Kidney capillary endothelial cell (primary cell): ENCODE results near the gene NIM1K.
"Not testable (repeated sequence)": the region's sequence is repeated elsewhere in the genome, so short reads cannot be mapped to it uniquely, and the experiment has no call there.

ENCODE experiments used
- DNase-seq: peaks from one replicate; pipeline ENCODE4 v3.0.0-alpha.2; 2018; ENCODE audit warnings: low spot score

The NIM1K gene

DNA sequence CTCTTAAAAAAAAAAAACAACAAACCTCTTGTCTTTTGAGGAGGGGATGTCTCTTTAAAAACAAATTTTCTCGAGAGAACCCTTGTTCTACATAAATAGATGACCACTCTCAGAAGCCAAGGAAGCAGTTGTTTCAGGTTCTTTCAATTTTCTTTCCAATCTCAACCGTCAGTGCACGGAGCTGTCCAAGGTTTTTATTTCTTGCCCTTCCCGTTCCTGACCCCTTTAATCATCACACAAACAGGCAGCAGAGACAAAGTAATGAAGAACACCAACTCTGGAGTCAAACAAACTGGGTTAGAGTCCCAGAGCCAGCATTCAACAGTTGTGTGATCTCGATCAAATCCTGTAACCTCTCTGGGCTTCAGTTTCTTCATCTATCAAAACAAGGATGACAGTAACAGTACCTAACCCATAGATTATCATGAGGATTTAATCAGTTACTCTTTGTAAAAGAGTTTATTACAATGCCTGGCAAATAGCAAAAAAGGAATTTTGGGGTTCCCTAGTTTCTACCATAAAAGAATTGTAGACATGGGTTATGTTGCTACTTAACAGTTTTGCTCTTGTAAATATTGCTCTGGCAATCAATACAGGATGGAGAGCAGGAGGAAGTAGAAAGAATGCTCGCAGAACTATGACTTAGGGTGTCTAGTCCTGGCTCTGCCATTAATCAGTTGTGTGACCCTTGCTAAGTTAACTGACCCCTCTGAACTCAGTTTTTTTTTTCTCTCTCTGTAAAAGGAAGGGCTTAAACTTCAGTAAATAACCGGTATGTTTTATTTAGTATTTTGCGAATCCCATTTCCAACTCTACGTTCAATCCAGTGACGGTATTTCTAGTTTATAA, 1.0 kb upstream of the NIM1K start:
- no peak for DNase-seq

DNA sequence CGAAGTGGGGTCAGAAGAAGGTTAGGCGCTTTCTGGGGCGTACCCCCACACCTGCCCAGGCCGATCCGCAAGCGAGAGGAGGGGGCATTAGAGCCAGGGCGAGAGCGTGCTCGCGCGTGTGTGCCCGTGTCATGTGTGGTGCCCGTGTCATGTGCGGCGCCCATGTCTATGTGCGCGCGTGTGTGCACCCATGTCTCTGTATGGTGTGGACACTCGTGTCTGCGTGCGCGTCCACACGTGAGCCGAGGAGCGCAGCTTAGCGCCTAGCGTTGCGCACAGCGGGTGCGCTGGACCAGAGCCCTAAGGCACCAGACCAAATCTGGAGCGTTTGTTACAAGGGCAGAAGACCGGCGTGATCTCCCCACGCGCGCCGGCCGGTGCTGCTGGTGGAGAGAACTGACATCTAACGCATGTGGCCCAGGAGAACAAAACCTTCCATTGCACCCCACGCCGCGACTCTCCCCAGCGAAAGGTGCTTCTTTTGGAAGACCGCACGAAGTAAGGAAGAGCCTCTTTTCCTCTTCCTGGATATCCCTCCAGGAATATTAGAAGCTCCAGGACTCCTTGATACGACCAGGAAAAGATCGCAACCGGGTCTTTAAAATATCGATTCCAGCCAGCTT, 644 bp downstream of the NIM1K start:
- DNase-seq: no peak

DNA sequence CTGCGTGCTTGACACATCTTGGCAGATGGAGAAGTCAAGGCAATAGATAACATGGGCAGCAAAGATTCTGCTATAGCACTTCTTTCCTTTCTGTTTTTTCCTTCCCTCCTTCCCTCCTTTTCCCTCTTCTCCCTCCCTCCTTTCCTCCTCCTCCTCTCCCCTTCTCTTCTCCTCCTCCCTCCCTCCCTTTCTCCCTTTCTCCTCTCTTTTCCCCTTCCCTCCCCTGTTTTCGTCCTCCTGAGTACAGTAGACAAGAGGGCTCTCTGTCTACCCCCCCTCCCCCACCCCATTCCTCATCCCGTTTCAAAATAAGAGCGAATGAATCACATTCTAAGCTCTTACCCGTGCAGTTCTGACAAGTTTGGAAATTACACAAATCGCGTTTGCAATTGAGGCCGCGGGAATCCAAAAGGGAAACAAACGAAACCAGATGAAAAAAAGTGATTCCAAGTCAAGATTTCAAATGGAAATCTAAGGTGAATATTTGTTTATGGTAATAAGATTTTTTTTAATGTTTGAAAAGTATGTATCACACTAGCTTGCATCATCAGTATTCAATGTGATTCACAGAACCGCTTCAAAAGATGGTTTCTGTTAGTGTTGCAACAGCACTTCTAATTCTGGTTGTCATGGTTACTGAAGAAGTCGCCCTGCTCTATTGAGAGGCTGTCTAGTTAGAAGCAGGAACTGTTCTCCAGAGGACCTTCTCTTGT, 1.3 kb downstream of the NIM1K start:
- peak; percentile 50 for DNase-seq

DNA sequence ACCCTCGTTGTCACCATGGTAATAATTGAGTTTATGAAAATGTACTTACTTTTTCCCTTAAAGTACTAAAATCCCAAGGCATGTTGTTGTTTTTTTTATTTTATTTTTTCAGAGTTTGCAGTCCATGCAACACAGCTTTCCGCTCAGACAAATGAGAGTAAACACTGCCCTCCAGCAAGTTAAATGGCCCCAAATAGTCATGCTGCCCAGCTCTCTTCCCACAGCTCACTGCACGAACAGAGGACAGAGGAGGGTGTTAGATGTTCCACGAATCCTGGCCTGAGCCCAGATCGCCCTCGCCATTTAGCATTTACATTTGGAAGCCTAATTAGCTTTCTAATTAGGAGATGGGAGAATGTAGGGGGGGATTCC, 1.9 kb downstream of the NIM1K start:
- DNase-seq: no peak

DNA sequence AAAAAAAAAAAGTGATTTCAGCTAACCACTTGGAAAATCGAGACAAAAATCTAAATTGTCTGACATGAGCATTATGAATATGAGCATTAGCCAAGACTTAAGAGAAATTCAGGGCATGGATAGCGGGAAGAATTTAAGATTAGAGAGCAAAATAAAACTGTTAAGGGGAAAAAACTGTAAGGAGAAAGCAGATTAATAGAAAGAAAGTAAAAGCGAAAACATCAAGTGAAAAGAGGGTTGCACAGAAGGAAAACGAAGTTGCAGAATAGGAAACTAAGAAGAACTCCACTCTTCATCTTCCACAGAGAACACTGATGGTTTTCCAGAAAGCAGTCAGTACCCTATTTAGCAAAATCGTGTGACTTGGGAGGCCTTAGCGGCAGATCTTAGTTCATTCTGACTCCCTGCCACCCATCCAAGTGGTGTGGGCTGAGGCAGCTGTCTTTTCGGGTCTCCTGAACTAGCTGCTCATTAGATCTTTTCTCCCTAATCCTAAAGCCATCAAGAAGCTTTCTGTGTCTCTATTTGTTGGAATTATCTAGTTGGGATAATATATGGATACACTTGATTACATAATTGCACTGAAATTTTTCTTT, 3.7 kb downstream of the NIM1K start:
- no peak for DNase-seq

DNA sequence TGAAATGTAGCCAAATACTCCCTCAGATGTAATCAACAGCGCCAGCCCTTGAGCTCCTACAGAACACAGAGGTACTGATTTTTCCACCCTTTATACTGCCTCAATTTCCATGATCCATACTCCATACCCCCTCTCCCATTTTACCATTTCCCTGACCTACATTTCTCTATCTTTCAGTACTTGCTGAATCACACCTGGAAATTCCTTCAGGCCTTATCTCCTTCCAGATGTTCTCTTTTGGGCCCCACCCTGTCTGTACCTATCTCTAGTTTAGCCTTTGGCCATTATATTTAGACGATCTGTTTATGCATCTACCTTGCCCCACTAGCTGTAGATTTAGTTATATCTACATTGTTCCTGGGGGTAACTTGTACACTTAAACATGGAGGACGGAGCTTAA, 5.5 kb downstream of the NIM1K start:
- no peak for DNase-seq

DNA sequence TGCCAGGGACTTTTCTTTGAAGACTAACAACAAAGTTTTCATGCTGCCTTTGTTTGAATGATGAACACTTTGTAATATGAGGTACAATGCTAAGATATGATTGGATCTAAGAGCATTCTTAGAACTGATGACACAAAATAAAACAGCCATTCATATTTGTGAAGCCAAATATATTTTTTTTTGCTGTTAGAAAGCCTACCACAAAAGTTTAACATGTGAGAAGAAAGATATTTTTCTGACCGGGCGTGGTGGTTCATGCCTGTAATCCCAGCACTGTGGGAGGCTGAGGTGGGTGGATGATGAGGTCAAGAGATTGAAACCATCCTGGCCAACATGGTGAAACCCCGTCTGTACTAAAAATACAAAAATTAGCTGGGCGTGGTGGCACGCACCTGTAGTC, 9.4 kb downstream of the NIM1K start:
- not testable (repeated sequence) for DNase-seq

DNA sequence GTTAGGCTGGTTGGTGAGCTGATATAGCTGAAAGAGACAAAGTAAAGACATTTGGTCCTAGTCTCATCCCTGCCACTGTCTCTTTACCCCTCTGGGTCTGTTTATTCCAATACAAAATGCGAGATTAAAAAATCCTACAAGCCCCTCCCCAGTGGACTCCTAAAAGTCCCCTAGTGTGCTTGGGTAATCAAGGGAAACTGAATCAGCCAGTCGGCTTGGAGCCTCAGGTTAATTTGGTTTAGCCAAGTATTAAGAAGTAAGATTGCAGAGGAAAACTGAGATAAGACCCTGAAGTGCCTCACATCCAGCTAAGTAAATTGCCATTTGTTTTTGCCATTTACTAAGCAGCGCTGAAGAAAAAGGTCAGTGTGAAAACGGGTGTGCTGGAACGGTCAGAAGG, 10.4 kb downstream of the NIM1K start:
- no peak for DNase-seq

DNA sequence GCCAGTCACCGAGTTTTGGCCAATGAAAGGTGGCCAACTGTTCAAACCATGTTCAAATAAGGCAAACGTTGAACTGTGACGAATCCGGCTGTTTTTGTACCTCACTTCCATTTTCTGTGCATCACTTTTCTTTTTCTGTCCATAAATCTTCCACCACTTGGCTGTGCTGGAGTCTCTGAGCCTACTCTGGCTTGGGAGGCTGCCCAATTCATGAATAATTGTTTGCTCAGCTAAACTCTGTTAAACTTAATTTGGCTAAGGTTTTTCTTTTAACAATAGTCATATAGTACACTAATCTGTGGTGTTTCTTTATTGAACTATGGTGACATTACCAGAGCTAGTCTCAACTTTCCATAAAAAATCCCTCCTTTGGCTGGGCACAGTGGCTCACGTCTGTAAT, 11.3 kb downstream of the NIM1K start:
- no peak for DNase-seq

DNA sequence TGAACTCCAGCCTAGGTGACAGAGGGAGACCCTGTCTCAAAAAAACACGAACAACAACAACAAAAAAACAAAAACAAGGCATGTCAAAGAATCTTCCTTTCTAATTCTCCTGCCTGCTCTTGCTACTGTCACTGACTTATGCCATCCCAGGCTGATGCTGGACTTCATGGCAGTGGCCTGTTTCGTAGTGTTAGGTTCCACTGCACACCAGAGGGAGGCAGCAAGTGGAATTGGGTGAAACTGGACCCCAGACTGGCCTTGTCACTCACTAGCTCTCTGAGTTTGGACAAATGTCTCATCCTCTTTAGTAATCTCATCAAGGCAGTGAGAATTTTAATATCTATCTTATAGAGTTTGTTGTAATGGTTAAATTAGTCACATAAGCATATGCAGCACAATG, 12.9 kb downstream of the NIM1K start:
- DNase-seq: no peak

DNA sequence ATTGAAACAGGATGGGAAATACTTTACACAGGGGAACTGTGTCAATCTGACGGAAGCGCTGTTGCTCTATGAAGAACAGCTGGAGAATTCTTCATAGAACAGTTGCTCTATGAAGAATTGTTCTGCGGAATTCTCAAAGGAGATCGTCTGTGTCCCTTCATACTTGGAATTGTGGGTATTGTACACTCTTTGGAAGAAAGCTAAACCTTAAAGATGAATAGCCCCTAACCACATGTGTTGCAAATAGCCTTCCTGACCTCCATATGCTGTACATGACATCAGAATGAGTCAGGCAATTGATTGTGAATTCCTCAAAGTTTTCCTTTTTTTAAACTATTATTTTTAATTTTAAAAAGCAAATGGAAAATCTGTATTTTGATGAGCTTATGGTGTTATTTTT, 15.6 kb downstream of the NIM1K start:
- DNase-seq: no peak

DNA sequence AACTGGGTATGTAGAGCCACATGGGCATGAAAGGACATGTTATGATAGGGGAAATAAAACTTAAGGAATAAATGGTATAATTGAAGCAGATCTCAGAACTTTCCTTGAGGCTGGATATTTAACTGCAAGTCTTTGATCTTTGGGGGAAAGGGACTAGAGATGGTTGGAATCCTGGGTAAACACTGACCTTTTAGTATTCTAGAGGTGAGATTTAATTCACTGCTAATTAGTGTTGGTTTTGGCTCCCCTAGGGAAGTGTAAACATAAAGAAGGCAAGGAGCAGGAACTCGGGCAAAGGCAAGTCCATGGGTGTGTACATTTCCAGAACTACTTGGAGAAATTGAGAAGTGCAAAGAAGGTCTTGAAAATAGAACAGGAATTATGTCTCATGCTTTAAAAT, 16.6 kb downstream of the NIM1K start:
- no peak for DNase-seq

DNA sequence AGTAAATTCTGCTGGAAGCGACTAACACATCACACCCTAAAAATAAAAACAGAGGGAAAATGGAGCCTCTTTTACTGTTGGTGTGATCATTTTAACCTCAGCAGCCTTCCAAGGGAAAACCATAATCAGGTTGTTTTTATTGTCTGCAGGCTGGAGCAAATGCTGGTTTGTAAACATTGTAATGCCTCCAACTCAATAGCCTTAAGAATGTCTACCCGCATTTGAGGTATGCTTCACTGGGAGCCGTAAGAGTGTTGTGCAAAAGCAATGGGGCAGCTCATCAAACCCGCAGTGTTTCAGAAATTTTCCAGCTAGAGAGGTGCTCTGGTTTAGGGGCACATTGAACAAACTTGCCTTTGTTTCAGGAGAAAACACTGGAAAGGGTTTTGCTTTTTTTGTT, 17.0 kb downstream of the NIM1K start:
- no peak for DNase-seq

DNA sequence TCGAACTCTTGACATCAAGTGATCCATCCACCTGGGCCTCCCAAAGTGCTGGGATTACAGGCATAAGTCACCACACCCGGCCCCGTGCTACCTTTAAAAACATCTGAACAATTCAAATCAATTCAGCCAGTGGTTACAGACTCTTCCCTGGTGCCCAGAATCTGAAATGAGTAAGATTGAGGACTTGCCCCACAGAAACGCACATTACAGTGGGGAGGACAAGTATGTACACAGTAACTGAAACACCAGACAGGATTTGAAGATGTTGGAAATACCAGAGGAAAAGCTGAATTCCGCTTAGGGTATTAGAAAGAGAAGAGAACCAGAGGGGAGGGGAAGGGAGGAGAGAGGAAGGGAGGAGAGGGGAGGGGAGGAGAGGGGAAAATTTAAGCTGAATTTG, 17.8 kb downstream of the NIM1K start:
- DNase-seq: no peak

DNA sequence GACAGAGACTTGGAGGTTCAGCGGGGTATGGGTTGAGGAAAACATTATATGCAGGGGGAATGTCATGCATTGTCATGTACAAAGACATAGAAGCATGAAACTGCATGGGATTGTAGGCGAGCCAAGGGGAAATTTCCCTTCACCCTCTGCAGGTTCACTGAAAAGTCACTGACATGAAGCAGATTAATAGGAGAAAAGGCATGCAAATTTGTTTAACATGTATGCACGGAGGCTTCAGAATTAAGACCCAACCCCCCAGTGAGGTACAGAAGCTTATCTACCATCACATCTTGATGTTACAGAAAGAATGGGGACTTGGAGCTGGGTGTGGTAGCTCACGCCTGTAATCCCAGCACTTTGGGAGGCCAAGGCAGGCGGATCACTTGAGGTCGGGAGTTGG, 18.5 kb downstream of the NIM1K start:
- no peak for DNase-seq

DNA sequence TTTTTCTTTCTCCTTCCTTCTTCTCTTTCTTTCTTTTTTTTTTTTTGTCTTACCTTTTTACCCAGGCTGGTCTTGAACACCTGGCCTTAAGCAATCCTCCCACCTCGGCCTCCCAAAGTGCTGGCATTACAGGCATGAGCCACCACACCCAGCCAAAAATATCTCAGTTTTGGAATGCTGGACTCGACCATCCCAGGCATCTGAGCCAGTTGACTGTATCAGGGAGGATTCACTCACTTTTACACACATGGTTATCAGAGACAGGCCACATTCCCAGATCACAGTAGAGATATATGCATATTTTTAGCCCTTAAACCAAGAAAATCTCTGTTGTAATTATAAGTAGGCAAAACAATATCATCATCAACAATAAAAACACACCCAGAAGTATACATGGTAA, 21.9 kb downstream of the NIM1K start:
- DNase-seq: no peak

DNA sequence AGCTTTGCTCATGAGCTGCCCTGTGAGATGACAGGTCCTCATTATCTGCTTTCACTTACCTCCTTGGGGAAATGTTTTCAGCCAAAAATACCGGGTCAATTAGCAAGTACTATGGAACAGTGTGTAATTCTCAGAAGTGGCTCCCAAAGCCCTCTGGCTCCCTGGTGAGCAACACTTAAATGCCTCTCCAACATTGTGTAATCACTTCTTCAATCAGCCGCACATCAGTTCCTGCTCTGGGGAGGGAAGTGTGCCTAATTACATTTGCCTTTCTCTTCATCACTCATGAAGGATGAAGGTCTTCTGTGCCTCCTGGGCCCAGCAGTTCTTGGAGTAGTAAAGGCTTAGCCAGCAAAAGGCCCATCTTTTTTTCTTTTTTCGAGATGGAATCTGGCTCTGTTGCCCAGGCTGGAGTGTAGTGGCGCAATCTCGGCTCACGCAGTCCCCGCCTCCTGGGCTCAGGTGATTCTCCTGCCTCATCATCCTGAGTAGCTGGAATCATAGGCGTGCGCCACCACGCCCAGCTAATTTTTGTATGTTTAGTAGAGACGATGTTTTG, 23.1 kb downstream of the NIM1K start:
- no peak for DNase-seq

DNA sequence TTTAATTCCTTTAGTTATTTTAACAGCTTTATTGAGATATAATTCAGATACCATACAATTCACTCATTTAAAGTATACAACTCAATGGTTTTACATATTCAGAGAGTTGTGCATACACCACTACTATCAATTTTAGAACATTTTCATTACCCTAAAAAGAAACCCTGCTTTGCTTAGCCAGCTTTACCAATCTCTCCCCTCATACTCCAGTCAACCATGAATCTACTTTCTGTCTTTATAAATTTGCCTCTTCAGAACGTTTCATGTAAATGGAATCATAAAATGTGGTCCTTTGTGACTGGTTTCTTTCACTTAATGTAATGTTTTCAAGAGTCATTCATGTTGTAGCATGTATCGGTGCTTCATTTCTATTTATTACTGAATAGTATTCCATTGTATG, 24.9 kb downstream of the NIM1K start:
- DNase-seq: no peak

DNA sequence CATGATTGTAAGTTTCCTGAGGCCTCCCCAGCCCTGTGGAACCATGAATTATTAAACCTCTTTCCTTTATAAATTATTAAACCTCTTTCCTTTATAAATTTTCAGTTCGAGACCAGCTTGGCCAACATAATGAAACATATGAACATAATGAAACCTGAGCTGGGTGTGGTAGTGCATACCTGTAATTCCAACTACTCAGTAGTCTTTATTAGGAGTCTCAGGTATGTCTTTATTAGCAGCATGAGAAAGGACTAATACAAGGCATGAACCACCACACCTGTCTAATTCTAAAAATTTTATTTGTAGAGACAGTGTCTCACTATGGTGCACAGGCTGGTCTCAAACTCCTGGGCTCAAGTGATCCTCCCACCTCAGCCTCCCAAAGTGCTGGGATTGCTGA, 27.1 kb downstream of the NIM1K start:
- DNase-seq: no peak

DNA sequence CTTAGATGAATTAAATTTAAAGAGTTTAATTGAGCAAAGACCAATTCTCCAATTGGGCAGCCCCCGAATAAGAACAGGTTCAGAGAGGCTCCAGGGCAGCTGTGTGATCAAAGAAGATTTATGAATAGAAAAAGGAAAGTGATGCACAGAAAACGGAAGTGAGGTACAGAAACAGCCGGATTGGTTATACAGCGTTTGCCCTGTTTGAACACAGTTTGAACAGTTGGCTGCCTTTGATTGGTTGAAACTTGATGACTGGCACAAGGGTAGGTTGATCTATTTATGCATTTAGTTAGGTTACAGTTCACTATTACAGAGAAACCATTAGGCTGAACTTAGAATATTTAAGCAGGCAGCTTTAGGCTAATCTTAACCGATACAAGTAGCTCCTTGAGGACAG, 29.5 kb downstream of the NIM1K start:
- DNase-seq: no peak

DNA sequence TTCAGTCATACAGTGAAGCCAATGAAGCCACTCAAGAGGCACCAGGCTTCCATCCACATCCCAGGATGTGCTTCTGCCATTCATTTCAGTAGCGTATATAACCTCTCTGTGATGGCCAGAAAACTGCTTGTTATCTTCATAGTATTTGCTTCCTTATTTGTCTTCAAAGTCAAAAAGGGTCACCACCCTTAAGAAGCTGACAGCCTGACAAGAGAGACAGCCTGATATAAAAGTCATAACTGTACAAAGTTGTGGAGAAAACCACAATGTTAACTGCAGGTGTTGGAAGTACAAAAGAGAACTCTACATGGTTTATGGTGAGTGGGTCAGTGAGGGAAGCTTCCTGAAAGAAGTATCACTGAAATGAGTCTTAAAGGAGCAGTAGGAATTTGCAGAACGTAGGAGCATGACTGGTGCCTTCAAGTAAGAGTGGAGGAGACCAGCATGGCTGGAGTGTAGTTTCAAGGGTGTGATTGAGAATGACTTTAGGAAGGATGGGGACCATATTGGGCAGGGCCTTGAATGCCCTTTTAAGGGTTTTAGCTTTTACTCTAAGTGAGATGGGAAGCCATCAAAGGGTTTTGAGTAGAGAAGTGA, 33.7 kb downstream of the NIM1K start:
- DNase-seq: no peak

DNA sequence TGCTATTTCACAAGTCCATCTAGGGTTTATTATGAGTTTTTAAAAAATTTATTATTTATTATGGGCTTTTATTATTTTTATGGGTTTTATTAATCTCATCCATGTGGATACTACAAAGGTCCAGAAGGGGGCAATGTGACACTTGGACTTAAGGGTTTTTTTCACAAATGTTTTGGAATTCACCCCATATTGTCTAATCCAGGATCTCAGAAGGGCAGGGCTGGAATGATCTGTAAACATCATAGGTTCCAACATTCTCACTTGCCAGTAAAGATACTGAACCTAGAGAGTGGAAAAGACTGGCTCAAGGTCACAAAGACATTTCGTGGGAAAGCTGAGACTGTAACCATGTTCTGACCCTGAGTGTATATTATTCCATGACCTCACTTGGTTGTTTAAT, 35.6 kb downstream of the NIM1K start:
- peak; percentile 18 for DNase-seq
